Muscle of leg (tissue), 11 donors: ENCODE data around the gene ABCD3. TPM values are rescaled to one million over a fixed set of nuclear protein-coding genes. Genes with fewer than 3 reads are reported as not detected.
"Not testable (repeated sequence)": the region's sequence is repeated elsewhere in the genome, so short reads cannot be mapped to it uniquely, and the experiment has no call there.

Experiments
- DNase-seq: peaks from one replicate; pipeline ENCODE4 v3.0.0; 2013
- H3K27ac ChIP-seq: one replicate; pipeline ENCODE4 v1.5.1; 2013; ENCODE audit warnings: mild to moderate bottlenecking, low read length, control low read depth
- H3K27me3 ChIP-seq: one replicate; pipeline ENCODE4 v1.6.1; 2013; ENCODE audit warnings: low read length; ENCODE audit not compliant: control insufficient read depth, insufficient read depth
- H3K36me3 ChIP-seq: one replicate; pipeline ENCODE4 v1.6.1; 2013; ENCODE audit warnings: low read length; ENCODE audit not compliant: control insufficient read depth, insufficient read depth
- H3K4me1 ChIP-seq: one replicate; pipeline ENCODE4 v1.6.1; 2013; ENCODE audit warnings: low read length; ENCODE audit not compliant: control insufficient read depth, insufficient read depth
- H3K4me3 ChIP-seq: one replicate; pipeline ENCODE4 v1.5.1; 2013; ENCODE audit warnings: low read length, control low read depth
- H3K9me3 ChIP-seq: replicated peaks from 2 replicates; pipeline ENCODE4 v1.6.1; 2013; ENCODE audit warnings: low read depth, low read length; ENCODE audit not compliant: control insufficient read depth
- WGBS: methylation state at CpG from one replicate; pipeline ENCODE4 v1.1.5; 2013; ENCODE audit warnings: missing lambda C conversion rate; ENCODE audit not compliant: insufficient coverage; 5-methylcytosine and 5-hydroxymethylcytosine counted together
- polyA plus RNA-seq, 8 donors: library from polyadenylated mRNA; unstranded; fragments of 120-200 nt; gene quantifications; one replicate each; pipeline versions ENCODE4 v1.2.1 to v1.2.3, GENCODE V29; 2013; ENCODE audit warnings: inconsistent platforms in 1 of 8, low replicate concordance in 1 of 8; ENCODE audit not compliant: insufficient read length in 8 of 8, insufficient read depth in 1 of 8
- total RNA-seq: library from RNA; stranded (reverse); fragments of 120-200 nt; gene quantifications from one replicate; pipeline ENCODE4 v1.2.4, GENCODE V29; 2013

The ABCD3 gene
- total and polyA plus RNA-seq, 9 donors, result 19.9 to 28.1 (median 24.1) TPM

DNA sequence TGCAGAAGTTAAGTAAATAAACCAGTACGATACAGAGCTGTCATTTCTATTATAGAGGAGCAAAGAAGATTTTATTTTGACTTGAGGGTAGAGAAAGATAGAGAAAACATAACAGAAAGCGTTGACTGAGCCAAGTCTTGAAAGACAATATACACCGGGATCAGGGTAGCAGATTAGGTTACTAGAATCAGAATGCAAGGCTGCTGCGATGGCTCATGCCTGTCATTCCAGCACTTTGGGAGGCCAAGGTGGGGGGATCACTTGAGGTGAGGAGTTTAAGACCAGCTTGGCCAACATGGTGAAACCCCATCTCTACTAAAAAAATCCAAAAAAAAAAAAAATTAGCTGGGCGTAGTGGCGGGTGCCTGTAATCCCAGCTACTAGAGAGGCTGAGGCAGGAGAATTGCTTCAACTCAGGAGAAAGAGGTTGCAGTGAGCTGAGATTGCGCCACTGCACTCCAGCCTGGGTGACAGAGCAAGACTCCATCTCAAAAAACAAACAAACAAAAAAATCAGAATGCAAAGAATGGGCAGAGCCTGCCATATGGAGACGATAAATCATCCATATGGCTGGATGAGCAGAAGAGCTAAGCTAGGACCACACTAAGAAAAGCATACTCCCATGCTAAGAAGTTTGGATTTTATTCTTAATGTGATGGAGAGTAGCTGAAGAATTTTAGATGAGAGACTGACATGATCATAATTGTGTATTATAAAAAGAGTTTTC lies 9.9 kb upstream of the ABCD3 start:
- WGBS, result 51% methylated on average over 2 of the region's 8 CpGs
- no peaks in the 10 kb centered on the region for H3K36me3 ChIP-seq
- DNase-seq, result no peak
- H3K4me3 ChIP-seq, result no peak overlapping the region
- H3K27ac ChIP-seq, result no peak overlapping the region
- no peaks in the 10 kb centered on the region for H3K4me1 ChIP-seq
- no peaks in the 10 kb centered on the region for H3K27me3 ChIP-seq
- H3K9me3 ChIP-seq, result no peaks in the 10 kb centered on the region

DNA sequence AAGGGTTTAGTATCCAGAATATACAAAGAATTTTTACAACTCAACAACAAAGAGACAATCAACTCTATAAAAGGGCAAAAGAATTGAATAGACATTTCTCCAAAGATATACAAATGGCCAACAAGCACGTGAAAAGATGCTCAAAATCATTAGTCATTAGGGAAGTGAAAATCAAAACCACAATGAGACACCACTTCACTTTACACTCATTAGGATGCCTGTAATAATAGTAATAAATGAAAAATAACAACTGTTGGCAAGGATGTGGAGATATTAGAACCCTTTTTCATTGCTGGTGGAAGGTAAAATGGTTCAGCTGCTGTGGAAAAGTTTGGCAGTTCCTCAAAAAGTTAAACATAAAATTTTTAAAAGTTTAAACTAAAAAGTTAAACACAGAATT lies 7.0 kb upstream of the ABCD3 start:
- H3K36me3 ChIP-seq, result no peaks in the 10 kb centered on the region
- no CpG with 5 or more reads among the region's 1 CpG for WGBS
- no peaks in the 10 kb centered on the region for H3K4me1 ChIP-seq
- no peak for DNase-seq
- no peak overlapping the region for H3K4me3 ChIP-seq
- peaks cover 2% of the 10 kb centered on the region for H3K27me3 ChIP-seq
- H3K27ac ChIP-seq, result no peak overlapping the region
- H3K9me3 ChIP-seq, result no peaks in the 10 kb centered on the region

DNA sequence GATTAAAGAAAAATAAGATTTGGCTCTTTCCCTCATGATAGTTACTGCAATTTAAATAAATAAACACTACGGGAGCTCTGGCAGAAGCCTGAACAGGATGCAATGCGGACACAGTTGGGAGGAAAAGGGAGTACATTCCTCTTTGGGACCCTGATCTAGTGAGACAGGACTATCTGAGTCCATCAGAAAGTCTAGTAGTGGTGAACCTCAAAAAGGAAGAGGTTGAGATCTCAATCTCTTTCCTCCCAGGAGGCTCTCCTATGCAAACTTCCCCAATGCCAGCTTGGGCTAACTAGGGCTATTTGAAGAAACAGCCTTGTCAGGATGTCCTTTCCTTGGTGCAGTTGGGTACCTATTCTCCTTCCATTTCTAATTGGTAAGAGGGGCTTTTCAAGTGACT lies 4.9 kb upstream of the ABCD3 start:
- no peak for DNase-seq
- peaks cover 2% of the 10 kb centered on the region for H3K4me1 ChIP-seq
- H3K27me3 ChIP-seq, result peaks cover 2% of the 10 kb centered on the region
- H3K4me3 ChIP-seq, result no peak overlapping the region
- H3K27ac ChIP-seq, result no peak overlapping the region
- no peaks in the 10 kb centered on the region for H3K9me3 ChIP-seq
- no CpG with 5 or more reads among the region's 2 CpGs for WGBS
- H3K36me3 ChIP-seq, result no peaks in the 10 kb centered on the region

DNA sequence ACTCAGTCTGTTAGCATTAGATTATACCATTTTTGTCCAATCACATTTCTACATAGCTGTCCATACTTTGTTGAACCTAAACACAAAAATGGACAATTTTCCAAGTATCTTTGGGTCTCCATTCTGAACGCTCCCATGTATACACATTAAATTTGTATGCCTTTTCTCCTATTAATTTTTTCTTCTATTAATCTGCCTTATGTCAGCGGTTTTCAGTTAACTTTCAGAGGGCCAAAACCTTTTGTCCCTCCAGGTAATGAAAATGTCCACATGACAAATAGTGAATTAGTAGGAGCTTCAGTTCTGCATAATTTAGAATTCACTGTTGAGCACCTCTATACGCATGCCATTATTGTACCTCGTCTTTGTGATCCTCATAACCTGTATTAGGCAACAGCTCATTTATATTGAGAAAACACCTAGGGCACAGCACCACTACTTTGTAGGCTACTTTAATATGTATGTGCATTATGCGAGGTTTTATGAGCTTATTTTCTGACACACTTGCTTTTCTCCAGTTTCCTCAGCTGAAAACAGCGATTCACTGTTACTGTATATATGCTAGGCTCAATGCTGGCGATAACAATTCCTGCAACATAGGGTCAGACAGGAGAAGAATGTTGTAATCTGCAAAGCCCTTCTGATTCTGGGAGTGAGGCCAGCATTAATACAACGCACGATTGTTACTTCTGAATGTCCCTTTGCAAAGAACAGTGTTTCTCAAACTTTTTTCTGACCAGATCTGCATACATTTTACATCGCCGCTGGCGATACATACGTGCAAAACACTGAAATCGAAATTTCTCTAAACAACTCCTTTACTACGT lies 1.1 kb upstream of the ABCD3 start:
- peaks cover 2% of the 10 kb centered on the region for H3K27me3 ChIP-seq
- peaks cover 6% of the 10 kb centered on the region for H3K4me1 ChIP-seq
- H3K4me3 ChIP-seq, result peak overlapping the region; percentile 79
- WGBS, result 27% methylated on average over 5 of the region's 15 CpGs
- H3K27ac ChIP-seq, result peak overlapping the region; percentile 97
- H3K36me3 ChIP-seq, result no peaks in the 10 kb centered on the region
- no peaks in the 10 kb centered on the region for H3K9me3 ChIP-seq
- peak; percentile 89 for DNase-seq

DNA sequence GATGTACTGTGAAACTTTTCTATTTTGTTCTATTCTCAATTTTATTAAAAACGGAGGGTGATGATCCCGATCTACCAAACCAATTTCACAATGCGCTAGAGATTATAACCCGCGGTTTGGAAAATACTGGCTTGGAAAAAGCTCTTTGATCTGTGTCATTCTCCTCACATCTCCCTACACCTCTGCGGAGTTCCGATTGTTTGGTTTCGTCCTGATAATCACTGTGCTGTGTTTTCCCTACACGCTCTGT lies 536 bp upstream of the ABCD3 start:
- peaks cover 2% of the 10 kb centered on the region for H3K27me3 ChIP-seq
- peaks cover 6% of the 10 kb centered on the region for H3K4me1 ChIP-seq
- peak overlapping the region; percentile 79 for H3K4me3 ChIP-seq
- no peaks in the 10 kb centered on the region for H3K9me3 ChIP-seq
- peak overlapping the region; percentile 97 for H3K27ac ChIP-seq
- H3K36me3 ChIP-seq, result no peaks in the 10 kb centered on the region
- 0% methylated on average over 6 of the region's 9 CpGs for WGBS
- DNase-seq, result no peak

DNA sequence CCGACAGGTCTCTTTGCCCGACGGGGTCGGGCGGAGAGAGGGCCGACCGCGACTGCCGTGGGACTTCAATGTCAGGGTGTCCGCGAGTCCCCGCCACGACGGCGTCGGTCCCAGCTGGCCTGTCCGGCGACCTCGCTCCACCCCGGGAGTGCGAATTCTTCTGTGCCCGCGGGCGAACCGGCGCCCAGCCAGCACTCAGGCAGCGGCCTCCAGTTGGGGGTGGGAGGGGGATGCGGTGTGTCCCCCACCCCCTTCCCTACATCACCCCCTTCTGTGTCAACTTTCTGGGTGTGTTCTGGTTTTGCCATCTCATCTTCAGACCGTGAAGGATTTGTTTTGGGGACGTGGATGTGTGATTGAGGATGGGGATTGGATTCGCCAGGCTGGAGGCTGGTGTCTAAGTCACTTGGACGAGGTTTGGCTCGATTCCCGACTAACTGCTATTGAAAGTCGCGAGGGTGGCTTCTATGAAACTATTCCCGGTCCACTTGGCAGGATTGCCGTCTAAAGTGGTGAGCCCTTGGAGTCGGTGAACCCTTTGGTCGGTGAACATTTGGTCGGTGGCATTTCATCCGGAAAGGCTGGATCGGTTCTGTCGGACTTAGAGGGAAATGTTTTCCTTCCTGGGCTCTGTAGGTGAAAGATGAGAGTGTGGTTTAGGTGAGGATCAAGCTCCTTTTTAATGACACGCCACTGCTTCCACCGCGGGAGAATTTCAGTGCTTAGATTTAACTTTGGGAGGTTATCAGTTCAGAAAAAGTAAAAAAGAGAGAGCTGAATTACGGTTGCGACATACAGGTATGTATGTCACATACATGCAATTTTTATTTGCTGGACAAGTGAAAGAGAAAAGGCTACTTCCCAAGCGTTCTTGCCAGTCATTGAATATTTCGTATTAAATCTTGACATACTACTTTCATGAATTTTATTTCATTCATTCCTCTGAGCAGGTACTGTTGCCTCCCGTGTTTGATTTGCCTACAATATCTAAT lies 771 bp downstream of the ABCD3 start:
- peak overlapping the region; percentile 96 for H3K4me3 ChIP-seq
- no peaks in the 10 kb centered on the region for H3K36me3 ChIP-seq
- under 1% methylated on average over 35 of the region's 52 CpGs for WGBS
- no peaks in the 10 kb centered on the region for H3K9me3 ChIP-seq
- peaks cover 6% of the 10 kb centered on the region for H3K4me1 ChIP-seq
- H3K27ac ChIP-seq, result peak overlapping the region; percentile 87
- peak; percentile 65 for DNase-seq
- H3K27me3 ChIP-seq, result peaks cover 2% of the 10 kb centered on the region

DNA sequence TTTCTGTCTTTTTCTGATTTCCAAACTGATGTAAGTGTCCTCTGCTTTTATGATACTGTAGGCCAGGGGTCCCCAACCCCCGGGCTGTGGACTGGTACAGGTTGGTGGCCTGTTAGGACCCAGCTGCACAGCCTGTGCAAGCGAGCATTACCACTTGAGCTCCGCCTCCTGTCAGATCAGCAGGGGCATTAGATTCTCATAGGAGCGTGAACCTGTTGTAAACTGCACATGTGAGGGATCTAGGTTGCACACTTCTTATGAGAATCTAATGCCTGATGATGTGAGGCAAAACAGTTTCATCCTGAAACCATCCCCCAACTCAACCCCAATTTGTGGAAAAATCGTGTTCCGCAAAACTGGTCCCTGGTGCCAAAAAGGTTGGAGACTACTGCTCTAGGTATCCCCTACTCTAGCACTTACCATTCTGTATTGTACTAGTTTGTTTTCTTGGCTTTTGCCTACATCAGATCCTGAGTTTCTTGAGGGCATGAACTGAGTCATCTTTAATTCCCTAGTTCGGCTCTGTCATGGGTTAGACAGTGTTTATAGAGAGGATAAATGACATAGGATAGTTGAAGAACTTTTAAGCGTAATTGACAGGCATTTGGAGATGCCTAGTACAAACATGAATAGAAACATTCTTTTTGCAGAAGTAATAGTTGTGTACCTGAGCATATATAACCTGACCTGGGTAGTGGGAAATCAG lies 4.1 kb downstream of the ABCD3 start:
- Histone ChIP-seq H3K9me3 (no peaks in the 10 kb centered on the region), H3K4me1 (peaks cover 5% of the 10 kb centered on the region), H3K36me3 (no peaks in the 10 kb centered on the region), H3K27ac (no peak overlapping the region), H3K27me3 (no peaks in the 10 kb centered on the region), H3K4me3 (no peak overlapping the region)
- DNase-seq, result no peak
- 77% methylated on average over 3 of the region's 8 CpGs for WGBS

DNA sequence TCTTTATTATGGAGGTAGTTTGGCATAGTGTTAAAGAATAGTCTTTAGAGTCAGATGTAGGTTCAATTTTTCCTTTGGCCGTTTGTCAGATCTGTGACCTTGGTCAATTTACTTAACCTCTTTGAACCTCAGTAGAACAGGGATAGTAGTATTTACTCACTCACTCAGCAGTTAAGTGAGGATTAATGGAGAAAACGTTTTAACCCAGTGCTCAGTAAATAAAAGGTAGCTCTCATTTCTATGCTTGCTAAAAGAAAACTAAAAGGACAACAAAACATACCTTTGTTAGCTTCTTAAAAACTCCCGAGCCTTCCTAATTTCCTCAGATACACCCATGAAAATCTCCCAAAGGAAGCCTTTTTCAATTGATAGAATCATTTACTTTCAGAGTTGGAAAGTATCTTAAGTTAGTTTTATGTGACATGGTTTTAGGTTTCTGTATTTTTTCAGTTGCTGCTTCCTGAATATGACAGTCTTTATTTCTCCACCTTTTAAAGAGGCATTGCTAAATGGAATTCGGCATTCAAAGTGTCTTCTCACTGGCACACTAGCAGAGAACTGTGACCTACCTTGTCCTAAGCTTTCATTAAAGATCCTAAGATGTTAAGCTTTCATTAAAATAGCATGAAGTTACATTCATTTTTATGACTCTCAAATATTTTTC lies 7.8 kb downstream of the ABCD3 start:
- no peaks in the 10 kb centered on the region for H3K9me3 ChIP-seq
- H3K27ac ChIP-seq, result no peak overlapping the region
- H3K4me1 ChIP-seq, result no peaks in the 10 kb centered on the region
- 50% methylated on average over 1 of the region's 4 CpGs for WGBS
- H3K27me3 ChIP-seq, result no peaks in the 10 kb centered on the region
- no peak for DNase-seq
- H3K4me3 ChIP-seq, result no peak overlapping the region
- no peaks in the 10 kb centered on the region for H3K36me3 ChIP-seq

DNA sequence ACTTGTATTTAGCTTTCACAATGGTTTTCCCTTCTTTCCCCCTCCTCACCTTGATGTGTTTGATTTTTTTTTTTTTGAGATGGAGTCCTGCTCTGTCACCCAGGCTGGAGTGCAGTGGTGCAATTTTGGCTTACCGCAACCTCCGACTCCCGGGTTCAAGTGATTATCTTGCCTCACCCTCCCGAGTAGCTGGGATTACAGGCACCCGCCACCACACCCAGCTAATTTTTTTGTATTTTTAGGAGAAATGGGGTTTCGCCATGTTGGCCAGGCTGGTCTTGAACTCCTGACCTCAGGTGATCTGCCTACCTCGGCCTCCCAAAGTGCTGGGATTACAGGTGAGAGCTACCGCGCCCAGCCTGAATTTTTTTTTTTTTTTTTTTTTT lies 8.3 kb downstream of the ABCD3 start:
- H3K27ac ChIP-seq, H3K4me1 ChIP-seq, H3K36me3 ChIP-seq, H3K27me3 ChIP-seq, DNase-seq, H3K4me3 ChIP-seq, H3K9me3 ChIP-seq: not testable (repeated sequence)
- no CpG with 5 or more reads among the region's 9 CpGs for WGBS
